HL-60 (cell line): ENCODE data around the gene TXNDC2.

ENCODE experiments used
- POLR2AphosphoS5 ChIP-seq: IDR thresholded peaks from 2 replicates; pipeline ENCODE4 v1.6.1; 2012; ENCODE audit warnings: low read depth
- SPI1 ChIP-seq: IDR thresholded peaks from 2 replicates; pipeline ENCODE4 v1.6.1; 2012; ENCODE audit warnings: low read depth, mild to moderate bottlenecking, borderline replicate concordance
- TF ChIP-seq, protein P1 (sequence below): IDR thresholded peaks from one replicate; pipeline ENCODE4 v1.5.1; 2011; ENCODE audit warnings: low read length, control low read depth, inconsistent platforms; ENCODE audit not compliant: insufficient read depth
- TF ChIP-seq, protein P2 (sequence below): IDR thresholded peaks from 2 replicates; pipeline ENCODE4 v1.6.1; 2012; ENCODE audit warnings: low read depth; ENCODE audit not compliant: insufficient replicate concordance

DNA sequence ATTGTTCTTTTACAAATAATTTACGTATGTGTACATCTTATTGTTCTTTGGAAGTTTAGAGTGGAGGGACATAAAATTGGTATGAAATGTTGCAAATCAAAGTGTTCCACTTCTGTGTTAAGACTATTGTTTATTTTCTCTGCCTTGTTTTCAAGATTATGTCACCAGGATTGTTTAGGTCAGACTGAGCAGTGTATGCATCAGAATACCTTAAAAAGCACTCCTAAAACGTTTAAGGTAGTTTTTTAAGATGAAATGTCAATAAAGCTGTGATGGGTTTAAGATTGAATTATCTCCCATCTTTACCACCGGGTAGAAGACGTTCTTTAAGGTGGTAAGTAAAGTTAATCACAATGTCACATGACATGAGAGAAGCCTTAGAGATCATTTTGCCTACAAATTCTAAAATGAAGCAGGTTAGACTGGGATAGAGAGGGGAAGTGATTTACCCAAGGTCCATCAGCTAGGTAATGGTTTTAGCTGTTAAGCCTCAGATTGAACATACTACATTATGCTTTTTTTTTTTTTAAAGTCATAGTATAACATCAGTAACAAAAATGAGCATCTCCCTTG, 38.7 kb downstream of the TXNDC2 start:
- TF ChIP-seq, protein P1, sequence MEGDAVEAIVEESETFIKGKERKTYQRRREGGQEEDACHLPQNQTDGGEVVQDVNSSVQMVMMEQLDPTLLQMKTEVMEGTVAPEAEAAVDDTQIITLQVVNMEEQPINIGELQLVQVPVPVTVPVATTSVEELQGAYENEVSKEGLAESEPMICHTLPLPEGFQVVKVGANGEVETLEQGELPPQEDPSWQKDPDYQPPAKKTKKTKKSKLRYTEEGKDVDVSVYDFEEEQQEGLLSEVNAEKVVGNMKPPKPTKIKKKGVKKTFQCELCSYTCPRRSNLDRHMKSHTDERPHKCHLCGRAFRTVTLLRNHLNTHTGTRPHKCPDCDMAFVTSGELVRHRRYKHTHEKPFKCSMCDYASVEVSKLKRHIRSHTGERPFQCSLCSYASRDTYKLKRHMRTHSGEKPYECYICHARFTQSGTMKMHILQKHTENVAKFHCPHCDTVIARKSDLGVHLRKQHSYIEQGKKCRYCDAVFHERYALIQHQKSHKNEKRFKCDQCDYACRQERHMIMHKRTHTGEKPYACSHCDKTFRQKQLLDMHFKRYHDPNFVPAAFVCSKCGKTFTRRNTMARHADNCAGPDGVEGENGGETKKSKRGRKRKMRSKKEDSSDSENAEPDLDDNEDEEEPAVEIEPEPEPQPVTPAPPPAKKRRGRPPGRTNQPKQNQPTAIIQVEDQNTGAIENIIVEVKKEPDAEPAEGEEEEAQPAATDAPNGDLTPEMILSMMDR: no peak
- TF ChIP-seq POLR2AphosphoS5 (no peak), SPI1 (no peak)
- TF ChIP-seq, protein P2, sequence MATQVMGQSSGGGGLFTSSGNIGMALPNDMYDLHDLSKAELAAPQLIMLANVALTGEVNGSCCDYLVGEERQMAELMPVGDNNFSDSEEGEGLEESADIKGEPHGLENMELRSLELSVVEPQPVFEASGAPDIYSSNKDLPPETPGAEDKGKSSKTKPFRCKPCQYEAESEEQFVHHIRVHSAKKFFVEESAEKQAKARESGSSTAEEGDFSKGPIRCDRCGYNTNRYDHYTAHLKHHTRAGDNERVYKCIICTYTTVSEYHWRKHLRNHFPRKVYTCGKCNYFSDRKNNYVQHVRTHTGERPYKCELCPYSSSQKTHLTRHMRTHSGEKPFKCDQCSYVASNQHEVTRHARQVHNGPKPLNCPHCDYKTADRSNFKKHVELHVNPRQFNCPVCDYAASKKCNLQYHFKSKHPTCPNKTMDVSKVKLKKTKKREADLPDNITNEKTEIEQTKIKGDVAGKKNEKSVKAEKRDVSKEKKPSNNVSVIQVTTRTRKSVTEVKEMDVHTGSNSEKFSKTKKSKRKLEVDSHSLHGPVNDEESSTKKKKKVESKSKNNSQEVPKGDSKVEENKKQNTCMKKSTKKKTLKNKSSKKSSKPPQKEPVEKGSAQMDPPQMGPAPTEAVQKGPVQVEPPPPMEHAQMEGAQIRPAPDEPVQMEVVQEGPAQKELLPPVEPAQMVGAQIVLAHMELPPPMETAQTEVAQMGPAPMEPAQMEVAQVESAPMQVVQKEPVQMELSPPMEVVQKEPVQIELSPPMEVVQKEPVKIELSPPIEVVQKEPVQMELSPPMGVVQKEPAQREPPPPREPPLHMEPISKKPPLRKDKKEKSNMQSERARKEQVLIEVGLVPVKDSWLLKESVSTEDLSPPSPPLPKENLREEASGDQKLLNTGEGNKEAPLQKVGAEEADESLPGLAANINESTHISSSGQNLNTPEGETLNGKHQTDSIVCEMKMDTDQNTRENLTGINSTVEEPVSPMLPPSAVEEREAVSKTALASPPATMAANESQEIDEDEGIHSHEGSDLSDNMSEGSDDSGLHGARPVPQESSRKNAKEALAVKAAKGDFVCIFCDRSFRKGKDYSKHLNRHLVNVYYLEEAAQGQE: no peak
